ENCODE data around the gene SIGLEC5.
"Not testable (repeated sequence)": the region's sequence is repeated elsewhere in the genome, so short reads cannot be mapped to it uniquely, and the experiment has no call there.

- TF ChIP-seq CTCF (IDR thresholded peaks at IDR 0.05): peak in 6 of 7 experiments; percentile 14 to 39 (median 18)
- not testable (repeated sequence) for TF ChIP-seq POLR2A (IDR thresholded peaks at IDR 0.05)
These were observed 45.8 kb upstream of the SIGLEC5 start for GRCh38 chr19:51675911-51676565.

All from body of pancreas (tissue), 4 donors.